PC-3 (cell line): ENCODE measurements around the gene CCL18. TPM values are rescaled to one million over a fixed set of nuclear protein-coding genes. Genes with fewer than 3 reads are reported as not detected.

ENCODE experiments used
- ATAC-seq: fragments of 200-7000 bp; cut with Tn5 transposase; 2 replicates; pipeline ENCODE4 v1.9.1; 2020; ENCODE audit warnings: mild to moderate bottlenecking, moderate library complexity
- BruUV-seq: library from RNA; stranded (reverse); fragments of 400-500 nt; replicated peaks from 2 replicates; lab custom pipeline; 2021; lab: Mats Ljungman, UMichigan
- CTCF ChIA-PET: fragments of 300-600 bp; sonication (Branson Sonifier 250); formaldehyde crosslinking; loops from one replicate; lab custom pipeline; 2022; ENCODE audit warnings: antibody characterized with exemption; lab: Charles Lee
- POLR2A ChIA-PET: fragments of 300-600 bp; sonication (Branson Sonifier 250); formaldehyde crosslinking; loops from one replicate; lab custom pipeline; 2022; ENCODE audit warnings: antibody characterized with exemption; ENCODE audit not compliant: unreplicated experiment; lab: Charles Lee
- DNase-seq: peaks from one replicate; pipeline ENCODE4 v3.0.0-alpha.2; 2015
- H2AFZ ChIP-seq: fragments of 300-600 bp; sonication (generic); 2 replicates; pipeline ENCODE4 v1.6.0; 2016; ENCODE audit warnings: antibody characterized with exemption, low read length
- H3F3A ChIP-seq: fragments of 300-600 bp; sonication (generic); one replicate; pipeline ENCODE4 v1.6.0; 2017; ENCODE audit warnings: antibody characterized with exemption, low read length, control low read depth, mild to moderate bottlenecking; ENCODE audit not compliant: unreplicated experiment
- H3K27ac ChIP-seq: fragments of 300-600 bp; sonication (generic); 2 replicates; pipeline ENCODE4 v1.5.1; 2016; ENCODE audit warnings: mild to moderate bottlenecking, low read length
- H3K27me3 ChIP-seq: fragments of 300-600 bp; sonication (generic); 2 replicates; pipeline ENCODE4 v1.6.1; 2016; ENCODE audit warnings: low read length, mixed read lengths
- H3K36me3 ChIP-seq: fragments of 300-600 bp; sonication (generic); 2 replicates; pipeline ENCODE4 v1.6.1; 2016; ENCODE audit warnings: low read depth, mixed run types, low read length, mixed read lengths
- H3K4me1 ChIP-seq: fragments of 300-600 bp; sonication (generic); 2 replicates; pipeline ENCODE4 v1.5.1; 2016; ENCODE audit warnings: low read length; ENCODE audit not compliant: insufficient read depth
- H3K4me2 ChIP-seq: fragments of 300-600 bp; sonication (generic); 2 replicates; pipeline ENCODE4 v1.6.0; 2016; ENCODE audit warnings: low read length
- H3K4me3 ChIP-seq: fragments of 300-600 bp; sonication (generic); 2 replicates; pipeline ENCODE4 v1.5.1; 2016; ENCODE audit warnings: mild to moderate bottlenecking, low read length, mixed read lengths
- H3K79me2 ChIP-seq: fragments of 300-600 bp; sonication (generic); 2 replicates; pipeline ENCODE4 v1.6.1; 2017; ENCODE audit warnings: low read length, mixed read lengths
- H3K9ac ChIP-seq: fragments of 300-600 bp; sonication (generic); 2 replicates; pipeline ENCODE4 v1.6.0; 2016; ENCODE audit warnings: mild to moderate bottlenecking, low read length
- H3K9me2 ChIP-seq: fragments of 300-600 bp; sonication (generic); replicated peaks from 2 replicates; pipeline ENCODE4 v1.6.1; 2016; ENCODE audit warnings: mixed run types, low read length, mixed read lengths
- H3K9me3 ChIP-seq: fragments of 300-600 bp; sonication (generic); 2 replicates; pipeline ENCODE4 v1.6.1; 2016; ENCODE audit warnings: low read length, mixed read lengths
- H4K20me1 ChIP-seq: fragments of 300-600 bp; sonication (generic); 2 replicates; pipeline ENCODE4 v1.6.1; 2016; ENCODE audit warnings: low read length, mixed read lengths
- EZH2 ChIP-seq: fragments of 300-600 bp; sonication (generic); IDR thresholded peaks from one replicate; pipeline ENCODE4 v1.6.1; 2017; ENCODE audit warnings: antibody characterized with exemption, mild to moderate bottlenecking, low read length; ENCODE audit not compliant: unreplicated experiment
- EZH2phosphoT487 ChIP-seq: fragments of 300-600 bp; sonication (generic); IDR thresholded peaks from 2 replicates; pipeline ENCODE4 v1.6.1; 2018; ENCODE audit warnings: mild to moderate bottlenecking, antibody characterized with exemption, low read length, borderline replicate concordance
- intact Hi-C: fragments of 100-400 bp; cut with micrococcal nuclease; formaldehyde crosslinking; loops from 2 replicates; pipeline ENCODE4 v1.9.0; 2023
- total RNA-seq: library from RNA; depleted of rRNA; stranded (reverse); fragments of >200 nt; gene quantifications from 2 replicates; pipeline ENCODE4 v1.2.3, GENCODE V29; 2014
- TF ChIP-seq, protein P1 (sequence below): fragments of 300-600 bp; sonication (generic); conservative IDR thresholded peaks from 2 replicates; pipeline ENCODE4 v1.5.1; 2017; ENCODE audit warnings: antibody characterized with exemption, low read depth, mild to moderate bottlenecking, low read length

Gene CCL18
- total RNA-seq, 1 experiment from 2014 or later = not detected

GRCh38 chr17:36066365-36066985, 2.4 kb downstream of the CCL18 start:
- no peak overlapping the region for H3K4me2 ChIP-seq
- CTCF ChIA-PET = no interaction called here
- no peaks in the 10 kb centered on the region for H3K79me2 ChIP-seq

GRCh38 chr17:36068524-36068923, 4.5 kb downstream of the CCL18 start:
- Histone ChIP-seq H3K27ac (no peak overlapping the region), H3K4me3 (no peak overlapping the region), H3K4me1 (no peaks in the 10 kb centered on the region), H3K36me3 (no peaks in the 10 kb centered on the region), H3K9ac (no peak overlapping the region), H3K9me3 (no peaks in the 10 kb centered on the region), H4K20me1 (no peaks in the 10 kb centered on the region), H3K27me3 (peaks cover 9% of the 10 kb centered on the region; the same call in 1 of the 2 replicates), H3F3A (no peaks in the 10 kb centered on the region), H3K79me2 (no peaks in the 10 kb centered on the region), H3K4me2 (no peak overlapping the region), H3K9me2 (no peaks in the 10 kb centered on the region), H2AFZ (no peak overlapping the region)
- ATAC-seq (no peak), DNase-seq (no peak)
- TF ChIP-seq, protein P1, sequence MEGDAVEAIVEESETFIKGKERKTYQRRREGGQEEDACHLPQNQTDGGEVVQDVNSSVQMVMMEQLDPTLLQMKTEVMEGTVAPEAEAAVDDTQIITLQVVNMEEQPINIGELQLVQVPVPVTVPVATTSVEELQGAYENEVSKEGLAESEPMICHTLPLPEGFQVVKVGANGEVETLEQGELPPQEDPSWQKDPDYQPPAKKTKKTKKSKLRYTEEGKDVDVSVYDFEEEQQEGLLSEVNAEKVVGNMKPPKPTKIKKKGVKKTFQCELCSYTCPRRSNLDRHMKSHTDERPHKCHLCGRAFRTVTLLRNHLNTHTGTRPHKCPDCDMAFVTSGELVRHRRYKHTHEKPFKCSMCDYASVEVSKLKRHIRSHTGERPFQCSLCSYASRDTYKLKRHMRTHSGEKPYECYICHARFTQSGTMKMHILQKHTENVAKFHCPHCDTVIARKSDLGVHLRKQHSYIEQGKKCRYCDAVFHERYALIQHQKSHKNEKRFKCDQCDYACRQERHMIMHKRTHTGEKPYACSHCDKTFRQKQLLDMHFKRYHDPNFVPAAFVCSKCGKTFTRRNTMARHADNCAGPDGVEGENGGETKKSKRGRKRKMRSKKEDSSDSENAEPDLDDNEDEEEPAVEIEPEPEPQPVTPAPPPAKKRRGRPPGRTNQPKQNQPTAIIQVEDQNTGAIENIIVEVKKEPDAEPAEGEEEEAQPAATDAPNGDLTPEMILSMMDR = no peak
- TF ChIP-seq EZH2phosphoT487 = no peak
- ChIA-PET POLR2A (no interaction called here), CTCF (interaction anchor here (0.6 kb wide), 1 partner anchor 96 kb away, joined by 3 read pairs; no protein-coding TSS in a partner anchor)
- intact Hi-C loops = no loop called here
- BruUV-seq = no TSS peak

More at GRCh38 chr17:36066365-36066985, 2.4 kb downstream of the CCL18 start:
- H3K9me2 ChIP-seq = no peaks in the 10 kb centered on the region
- H3K9me3 ChIP-seq = no peaks in the 10 kb centered on the region
- intact Hi-C loops = no loop called here
- no peak overlapping the region for H3K9ac ChIP-seq
- no peak overlapping the region for H2AFZ ChIP-seq
- H3F3A ChIP-seq = no peaks in the 10 kb centered on the region
- no TSS peak for BruUV-seq
- no peak for DNase-seq
- TF ChIP-seq, protein P1 = no peak
- TF ChIP-seq EZH2 = no peak
- no peak for TF ChIP-seq EZH2phosphoT487
- no peaks in the 10 kb centered on the region for H3K36me3 ChIP-seq
- ATAC-seq = no peak
- no peak overlapping the region for H3K4me3 ChIP-seq
- H4K20me1 ChIP-seq = no peaks in the 10 kb centered on the region
- POLR2A ChIA-PET = no interaction called here
- H3K27me3 ChIP-seq = peaks cover 25% of the 10 kb centered on the region; the same call in 1 of the 2 replicates
- no peaks in the 10 kb centered on the region for H3K4me1 ChIP-seq
- no peak overlapping the region for H3K27ac ChIP-seq

DNA sequence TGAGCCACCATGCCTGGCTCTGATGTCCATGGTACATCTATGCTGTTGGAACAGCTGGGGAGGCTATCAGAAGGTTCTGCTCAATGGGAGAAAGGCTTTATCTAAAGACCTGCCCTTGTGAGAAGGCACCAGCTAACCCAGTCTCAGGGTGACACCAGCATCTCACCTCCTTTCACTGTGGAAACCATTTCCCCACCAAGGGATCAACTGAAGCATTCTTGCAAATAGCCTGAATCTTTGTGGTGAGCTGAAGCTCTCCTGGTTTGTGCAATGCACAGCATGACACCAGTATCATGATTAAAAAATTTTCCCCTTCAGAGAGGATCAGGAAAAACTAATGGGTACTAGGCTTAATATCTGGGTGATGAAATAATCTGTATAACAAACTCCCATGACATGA, 5.1 kb downstream of the CCL18 start:
- Histone ChIP-seq H3K27me3 (peaks cover 4% of the 10 kb centered on the region), H2AFZ (no peak overlapping the region), H3K36me3 (no peaks in the 10 kb centered on the region), H3K27ac (no peak overlapping the region), H3F3A (no peaks in the 10 kb centered on the region), H3K9me3 (no peaks in the 10 kb centered on the region), H3K9me2 (no peaks in the 10 kb centered on the region), H4K20me1 (no peaks in the 10 kb centered on the region), H3K4me2 (no peak overlapping the region), H3K4me3 (no peak overlapping the region), H3K9ac (no peak overlapping the region), H3K79me2 (no peaks in the 10 kb centered on the region), H3K4me1 (no peaks in the 10 kb centered on the region)
- no peak for ATAC-seq
- no peak for DNase-seq
- BruUV-seq = no TSS peak
- ChIA-PET POLR2A (no interaction called here), CTCF (interaction anchor here (0.6 kb wide), 1 partner anchor 97 kb away, joined by 3 read pairs; no protein-coding TSS in a partner anchor)
- intact Hi-C loops = no loop called here
- TF ChIP-seq EZH2phosphoT487 (no peak), EZH2 (no peak)
- TF ChIP-seq, protein P1 = no peak
